ENCODE data around the gene ABLIM2.
"Not testable (repeated sequence)": the region's sequence is repeated elsewhere in the genome, so short reads cannot be mapped to it uniquely, and the experiment has no call there.

The ABLIM2 gene

DNA sequence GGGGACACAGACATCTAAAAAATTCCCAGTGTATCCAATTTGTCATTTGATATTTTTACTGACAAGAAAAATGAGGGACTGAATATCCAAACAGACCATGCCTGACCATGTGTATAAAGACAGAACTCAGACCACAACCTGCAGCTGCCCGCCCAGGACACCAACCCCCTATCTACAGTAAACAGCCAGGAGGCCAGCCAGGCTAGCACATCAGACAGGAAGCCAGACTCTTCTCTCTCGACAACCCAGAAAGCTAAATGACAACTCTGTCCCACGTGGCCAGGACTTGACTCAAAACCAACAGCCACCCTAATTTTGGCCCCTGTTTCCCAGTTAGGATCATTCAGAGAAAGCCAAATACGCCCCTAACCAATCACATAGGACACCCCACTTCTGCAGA lies 234.0 kb downstream of the ABLIM2 start:
- H3K27me3 ChIP-seq (ENCODE audit: control insufficient read depth, insufficient read depth, low read length), result no peaks in the 10 kb centered on the region
- no peaks in the 10 kb centered on the region for H3K36me3 ChIP-seq (ENCODE audit: control insufficient read depth, insufficient read depth, low read length)
- H3K9ac ChIP-seq (ENCODE audit: low read length), result no peak overlapping the region
- H3K9me3 ChIP-seq (ENCODE audit: control insufficient read depth, low read length), result no peaks in the 10 kb centered on the region
- H3K4me3 ChIP-seq (ENCODE audit: low read length), result no peak overlapping the region
- H3K4me1 ChIP-seq (ENCODE audit: control insufficient read depth, insufficient read depth, low read length), result peaks cover 35% of the 10 kb centered on the region

DNA sequence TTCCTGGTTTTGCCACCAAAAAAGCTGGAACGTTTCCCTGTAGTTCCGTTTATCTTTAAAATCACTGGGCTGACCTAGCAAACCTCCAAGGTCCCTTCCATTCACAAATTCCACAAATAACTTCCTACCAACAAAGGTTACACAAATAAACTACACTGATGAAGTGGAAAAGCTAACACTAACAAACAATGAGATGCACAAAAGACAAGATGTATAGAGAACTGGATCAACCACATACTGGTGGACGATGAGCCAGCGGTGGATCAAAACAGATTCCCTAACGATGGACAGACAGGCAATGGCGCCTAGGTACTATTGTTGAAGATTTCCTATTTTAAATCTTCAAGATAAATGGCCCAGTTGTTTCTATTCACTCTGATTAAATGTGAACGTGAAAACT lies 234.4 kb downstream of the ABLIM2 start:
- Histone ChIP-seq H3K27me3 (ENCODE audit: control insufficient read depth, insufficient read depth, low read length) (no peaks in the 10 kb centered on the region), H3K9ac (ENCODE audit: low read length) (no peak overlapping the region), H3K36me3 (ENCODE audit: control insufficient read depth, insufficient read depth, low read length) (no peaks in the 10 kb centered on the region), H3K4me3 (ENCODE audit: low read length) (no peak overlapping the region), H3K4me1 (ENCODE audit: control insufficient read depth, insufficient read depth, low read length) (peaks cover 31% of the 10 kb centered on the region), H3K9me3 (ENCODE audit: control insufficient read depth, low read length) (no peaks in the 10 kb centered on the region)

- no peak overlapping the region for H3K9ac ChIP-seq (ENCODE audit: low read length)
- no peaks in the 10 kb centered on the region for H3K36me3 ChIP-seq (ENCODE audit: control insufficient read depth, insufficient read depth, low read length)
- no peak overlapping the region for H3K4me3 ChIP-seq (ENCODE audit: low read length)
- no peaks in the 10 kb centered on the region for H3K9me3 ChIP-seq (ENCODE audit: control insufficient read depth, low read length)
- H3K4me1 ChIP-seq (ENCODE audit: control insufficient read depth, insufficient read depth, low read length), result peaks cover 18% of the 10 kb centered on the region
- no peaks in the 10 kb centered on the region for H3K27me3 ChIP-seq (ENCODE audit: control insufficient read depth, insufficient read depth, low read length)
Observed at GRCh38 chr4:7922466-7922865, 236.1 kb downstream of the ABLIM2 start.

- peaks cover 3% of the 10 kb centered on the region for H3K4me1 ChIP-seq (ENCODE audit: control insufficient read depth, insufficient read depth, low read length)
- no peak overlapping the region for H3K9ac ChIP-seq (ENCODE audit: low read length)
- H3K27me3 ChIP-seq (ENCODE audit: control insufficient read depth, insufficient read depth, low read length), result no peaks in the 10 kb centered on the region
- no peaks in the 10 kb centered on the region for H3K36me3 ChIP-seq (ENCODE audit: control insufficient read depth, insufficient read depth, low read length)
- H3K9me3 ChIP-seq (ENCODE audit: control insufficient read depth, low read length), result no peaks in the 10 kb centered on the region
- no peak overlapping the region for H3K4me3 ChIP-seq (ENCODE audit: low read length)
Observed at GRCh38 chr4:7918981-7919380, 239.6 kb downstream of the ABLIM2 start.

GRCh38 chr4:7918187-7918586 lies 240.4 kb downstream of the ABLIM2 start:
- H3K4me1 ChIP-seq (ENCODE audit: control insufficient read depth, insufficient read depth, low read length), result not testable (repeated sequence)

GRCh38 chr4:7917669-7918068 lies 240.9 kb downstream of the ABLIM2 start:
- no peaks in the 10 kb centered on the region for H3K9me3 ChIP-seq (ENCODE audit: control insufficient read depth, low read length)
- H3K4me3 ChIP-seq (ENCODE audit: low read length), result no peak overlapping the region
- no peaks in the 10 kb centered on the region for H3K36me3 ChIP-seq (ENCODE audit: control insufficient read depth, insufficient read depth, low read length)
- no peak overlapping the region for H3K9ac ChIP-seq (ENCODE audit: low read length)
- H3K4me1 ChIP-seq (ENCODE audit: control insufficient read depth, insufficient read depth, low read length), result no peaks in the 10 kb centered on the region
- H3K27me3 ChIP-seq (ENCODE audit: control insufficient read depth, insufficient read depth, low read length), result no peaks in the 10 kb centered on the region

More at GRCh38 chr4:7918187-7918586, 240.4 kb downstream of the ABLIM2 start:
- H3K9me3 ChIP-seq (ENCODE audit: control insufficient read depth, low read length); H3K36me3 ChIP-seq (ENCODE audit: control insufficient read depth, insufficient read depth, low read length); H3K9ac ChIP-seq (ENCODE audit: low read length); H3K27me3 ChIP-seq (ENCODE audit: control insufficient read depth, insufficient read depth, low read length); H3K4me3 ChIP-seq (ENCODE audit: low read length): not testable (repeated sequence)

- peaks cover 4% of the 10 kb centered on the region for H3K4me1 ChIP-seq (ENCODE audit: control insufficient read depth, insufficient read depth, low read length)
Observed at GRCh38 chr4:7915875-7916242, 242.8 kb downstream of the ABLIM2 start.

More at GRCh38 chr4:7915875-7916242, 242.8 kb downstream of the ABLIM2 start:
- no peaks in the 10 kb centered on the region for H3K9me3 ChIP-seq (ENCODE audit: control insufficient read depth, low read length)
- no peak overlapping the region for H3K4me3 ChIP-seq (ENCODE audit: low read length)
- H3K36me3 ChIP-seq (ENCODE audit: control insufficient read depth, insufficient read depth, low read length), result no peaks in the 10 kb centered on the region
- H3K9ac ChIP-seq (ENCODE audit: low read length), result no peak overlapping the region
- H3K27me3 ChIP-seq (ENCODE audit: control insufficient read depth, insufficient read depth, low read length), result no peaks in the 10 kb centered on the region
